ENCODE data around the gene RAB7A. TPM values are rescaled to one million over a fixed set of nuclear protein-coding genes. Genes with fewer than 3 reads are reported as not detected.

RAB7A gene
- total RNA-seq, 1 donor from 2014 or later = 319 TPM

- no peak overlapping the region for H3K9ac ChIP-seq (ENCODE audit: low read length)
- peaks cover 31% of the 10 kb centered on the region for H3K79me2 ChIP-seq (ENCODE audit: insufficient read depth, low read length)
- Mint-ChIP-seq H3K27me3 (ENCODE audit: low read depth, unreplicated experiment) (peaks cover 12% of the 10 kb centered on the region), H3K27ac (ENCODE audit: unreplicated experiment) (no peak overlapping the region), H3K4me1 (ENCODE audit: low read depth, unreplicated experiment) (peaks cover 9% of the 10 kb centered on the region), H3K9me3 (ENCODE audit: unreplicated experiment) (no peaks in the 10 kb centered on the region), H3K36me3 (ENCODE audit: low read depth, unreplicated experiment) (no peaks in the 10 kb centered on the region), H3K4me3 (ENCODE audit: unreplicated experiment) (no peak overlapping the region)
- no peak for TF ChIP-seq EZH2 (IDR thresholded peaks at IDR 0.05; ENCODE audit: insufficient read depth, low read length)
- TF ChIP-seq, protein P1, sequence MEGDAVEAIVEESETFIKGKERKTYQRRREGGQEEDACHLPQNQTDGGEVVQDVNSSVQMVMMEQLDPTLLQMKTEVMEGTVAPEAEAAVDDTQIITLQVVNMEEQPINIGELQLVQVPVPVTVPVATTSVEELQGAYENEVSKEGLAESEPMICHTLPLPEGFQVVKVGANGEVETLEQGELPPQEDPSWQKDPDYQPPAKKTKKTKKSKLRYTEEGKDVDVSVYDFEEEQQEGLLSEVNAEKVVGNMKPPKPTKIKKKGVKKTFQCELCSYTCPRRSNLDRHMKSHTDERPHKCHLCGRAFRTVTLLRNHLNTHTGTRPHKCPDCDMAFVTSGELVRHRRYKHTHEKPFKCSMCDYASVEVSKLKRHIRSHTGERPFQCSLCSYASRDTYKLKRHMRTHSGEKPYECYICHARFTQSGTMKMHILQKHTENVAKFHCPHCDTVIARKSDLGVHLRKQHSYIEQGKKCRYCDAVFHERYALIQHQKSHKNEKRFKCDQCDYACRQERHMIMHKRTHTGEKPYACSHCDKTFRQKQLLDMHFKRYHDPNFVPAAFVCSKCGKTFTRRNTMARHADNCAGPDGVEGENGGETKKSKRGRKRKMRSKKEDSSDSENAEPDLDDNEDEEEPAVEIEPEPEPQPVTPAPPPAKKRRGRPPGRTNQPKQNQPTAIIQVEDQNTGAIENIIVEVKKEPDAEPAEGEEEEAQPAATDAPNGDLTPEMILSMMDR (IDR thresholded peaks at IDR 0.05; ENCODE audit: insufficient read depth, low read depth, low read length) = no peak
- H3K36me3 ChIP-seq (ENCODE audit: insufficient read depth, low read length) = no peaks in the 10 kb centered on the region
- DNase-seq (ENCODE audit: low read depth) (no peak), FAIRE-seq (no peak)
- no peak overlapping the region for H2AFZ ChIP-seq (ENCODE audit: low read depth, low read length)
- no peak overlapping the region for H3K4me3 ChIP-seq (ENCODE audit: insufficient read depth, low read depth, low read length)
- H3K27ac ChIP-seq (ENCODE audit: low read depth, low read length) = no peak overlapping the region
- peaks cover 23% of the 10 kb centered on the region for H4K20me1 ChIP-seq (ENCODE audit: insufficient read depth, low read length)
- H3K27me3 ChIP-seq (ENCODE audit: insufficient read depth, low read length) = peaks cover 9% of the 10 kb centered on the region
- no peak overlapping the region for H3K4me2 ChIP-seq (ENCODE audit: low read length)
- peaks cover 7% of the 10 kb centered on the region for H3K4me1 ChIP-seq (ENCODE audit: insufficient read depth, low read length)
- H3K9me3 ChIP-seq (ENCODE audit: insufficient read depth, low read depth, low read length) = no peaks in the 10 kb centered on the region
Measured at GRCh38 chr3:128723477-128723876, 2.5 kb upstream of the RAB7A start.

DNA sequence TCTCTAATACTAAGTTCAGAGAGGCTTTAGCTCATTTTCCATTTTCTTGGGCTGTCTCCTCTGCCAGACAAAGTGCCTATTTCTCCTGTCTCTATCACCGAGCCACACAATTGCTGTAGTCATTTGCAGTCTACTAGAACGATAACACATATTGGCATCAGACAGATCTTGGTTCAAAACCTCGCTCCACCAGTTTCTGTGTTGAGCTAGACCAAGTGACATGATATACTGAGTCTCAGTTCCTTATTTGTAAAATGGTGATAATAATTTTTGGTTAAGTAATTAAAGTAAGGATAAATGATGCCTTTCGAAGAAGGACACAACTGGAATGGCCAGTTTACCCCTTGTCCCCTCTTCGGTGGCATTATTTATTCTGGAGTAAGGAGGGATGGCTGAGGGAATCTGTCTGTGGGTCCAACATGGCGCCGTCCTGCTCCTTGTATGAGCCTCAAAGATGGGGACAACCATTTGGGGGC, 398 bp upstream of the RAB7A start:
- no peaks in the 10 kb centered on the region for H3K9me3 ChIP-seq (ENCODE audit: insufficient read depth, low read depth, low read length)
- H3K4me3 Mint-ChIP-seq (ENCODE audit: unreplicated experiment) = peak overlapping the region; percentile 89
- no peaks in the 10 kb centered on the region for H3K9me3 Mint-ChIP-seq (ENCODE audit: unreplicated experiment)
- H3K9ac ChIP-seq (ENCODE audit: low read length) = peak overlapping the region; percentile 99
- peak overlapping the region; percentile 95 for H3K4me2 ChIP-seq (ENCODE audit: low read length)
- H3K27ac ChIP-seq (ENCODE audit: low read depth, low read length) = peak overlapping the region; percentile 98
- peak overlapping the region; percentile 88 for H2AFZ ChIP-seq (ENCODE audit: low read depth, low read length)
- H4K20me1 ChIP-seq (ENCODE audit: insufficient read depth, low read length) = peaks cover 44% of the 10 kb centered on the region
- peaks cover 3% of the 10 kb centered on the region for H3K27me3 ChIP-seq (ENCODE audit: insufficient read depth, low read length)
- peaks cover 10% of the 10 kb centered on the region for H3K4me1 ChIP-seq (ENCODE audit: insufficient read depth, low read length)
- no peaks in the 10 kb centered on the region for H3K36me3 ChIP-seq (ENCODE audit: insufficient read depth, low read length)
- peaks cover 52% of the 10 kb centered on the region for H3K79me2 ChIP-seq (ENCODE audit: insufficient read depth, low read length)
- peak overlapping the region; percentile 83 for H3K4me3 ChIP-seq (ENCODE audit: insufficient read depth, low read depth, low read length)
- DNase-seq (ENCODE audit: low read depth) (no peak), FAIRE-seq (no peak)
- no peaks in the 10 kb centered on the region for H3K36me3 Mint-ChIP-seq (ENCODE audit: low read depth, unreplicated experiment)
- no peak for TF ChIP-seq EZH2 (IDR thresholded peaks at IDR 0.05; ENCODE audit: insufficient read depth, low read length)
- TF ChIP-seq, protein P1 (IDR thresholded peaks at IDR 0.05; ENCODE audit: insufficient read depth, low read depth, low read length) = no peak
- peaks cover 5% of the 10 kb centered on the region for H3K27me3 Mint-ChIP-seq (ENCODE audit: low read depth, unreplicated experiment)
- peak overlapping the region; percentile 92 for H3K27ac Mint-ChIP-seq (ENCODE audit: unreplicated experiment)
- peaks cover 19% of the 10 kb centered on the region for H3K4me1 Mint-ChIP-seq (ENCODE audit: low read depth, unreplicated experiment)

DNA sequence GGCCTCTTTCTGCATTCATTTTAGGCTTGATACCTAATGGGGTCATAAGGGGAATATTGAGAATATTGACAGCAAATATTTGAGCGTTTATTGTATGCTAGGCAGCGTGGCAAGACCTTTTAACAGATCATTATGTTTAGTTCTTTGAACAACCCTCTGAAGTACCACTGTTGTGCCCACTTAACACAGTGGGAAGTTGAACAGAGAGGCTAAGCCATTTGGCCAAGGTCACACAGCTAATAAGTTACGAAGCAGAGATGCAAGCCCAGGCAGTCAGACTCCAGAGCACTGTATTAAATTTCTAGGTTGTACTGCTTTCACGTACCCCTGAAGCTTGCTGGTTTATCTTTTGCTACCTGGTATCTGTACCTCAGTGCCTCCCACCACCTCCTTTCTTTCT, 1.1 kb downstream of the RAB7A start:
- Histone ChIP-seq H3K36me3 (ENCODE audit: insufficient read depth, low read length) (no peaks in the 10 kb centered on the region), H3K9ac (ENCODE audit: low read length) (peak overlapping the region; percentile 99), H4K20me1 (ENCODE audit: insufficient read depth, low read length) (peaks cover 59% of the 10 kb centered on the region), H3K27me3 (ENCODE audit: insufficient read depth, low read length) (no peaks in the 10 kb centered on the region), H3K4me2 (ENCODE audit: low read length) (peak overlapping the region; percentile 95), H3K79me2 (ENCODE audit: insufficient read depth, low read length) (peaks cover 66% of the 10 kb centered on the region), H3K9me3 (ENCODE audit: insufficient read depth, low read depth, low read length) (no peaks in the 10 kb centered on the region), H3K4me1 (ENCODE audit: insufficient read depth, low read length) (peaks cover 10% of the 10 kb centered on the region), H3K4me3 (ENCODE audit: insufficient read depth, low read depth, low read length) (peak overlapping the region; percentile 83), H3K27ac (ENCODE audit: low read depth, low read length) (peak overlapping the region; percentile 98), H2AFZ (ENCODE audit: low read depth, low read length) (no peak overlapping the region)
- no peaks in the 10 kb centered on the region for H3K27me3 Mint-ChIP-seq (ENCODE audit: low read depth, unreplicated experiment)
- H3K4me3 Mint-ChIP-seq (ENCODE audit: unreplicated experiment) = peak overlapping the region; percentile 95
- TF ChIP-seq, protein P1 (IDR thresholded peaks at IDR 0.05; ENCODE audit: insufficient read depth, low read depth, low read length) = no peak
- TF ChIP-seq EZH2 (IDR thresholded peaks at IDR 0.05; ENCODE audit: insufficient read depth, low read length) = no peak
- H3K36me3 Mint-ChIP-seq (ENCODE audit: low read depth, unreplicated experiment) = peaks cover 3% of the 10 kb centered on the region
- peaks cover 28% of the 10 kb centered on the region for H3K4me1 Mint-ChIP-seq (ENCODE audit: low read depth, unreplicated experiment)
- no peak for FAIRE-seq
- no peaks in the 10 kb centered on the region for H3K9me3 Mint-ChIP-seq (ENCODE audit: unreplicated experiment)
- no peak for DNase-seq (ENCODE audit: low read depth)
- peak overlapping the region; percentile 90 for H3K27ac Mint-ChIP-seq (ENCODE audit: unreplicated experiment)

Data from astrocyte (in vitro differentiated cells and primary cell).